Caco-2 (cell line): ENCODE results near the gene RIPK3. TPM values are rescaled to one million over a fixed set of nuclear protein-coding genes. Genes with fewer than 3 reads are reported as not detected.

Experiments
- Bru-seq: library from RNA; stranded (reverse); fragments of 400-500 nt; gene quantifications from one replicate; lab custom pipeline; 2021; lab: Mats Ljungman, UMichigan
- BruChase-seq, 2 experiments: library from RNA; stranded (reverse); fragments of 400-500 nt; gene quantifications; one replicate each; lab custom pipeline; 2021; lab: Mats Ljungman, UMichigan
- BruUV-seq: library from RNA; stranded (reverse); fragments of 400-500 nt; replicated peaks from 2 replicates; lab custom pipeline; 2021; lab: Mats Ljungman, UMichigan
- CTCF ChIA-PET: fragments of 300-600 bp; sonication (Branson Sonifier 250); formaldehyde crosslinking; loops from one replicate; lab custom pipeline; 2022; ENCODE audit warnings: antibody characterized with exemption; lab: Charles Lee
- POLR2A ChIA-PET: fragments of 300-600 bp; sonication (Branson Sonifier 250); formaldehyde crosslinking; loops from one replicate; lab custom pipeline; 2022; ENCODE audit warnings: antibody characterized with exemption; lab: Charles Lee
- DNase-seq, 2 experiments: peaks; one replicate each; pipeline versions ENCODE4 v3.0.0 to v3.0.0-alpha.2; 2020 to 2022
- H3K27me3 ChIP-seq: replicated peaks from 2 replicates; pipeline ENCODE4 v1.6.0; 2011; ENCODE audit warnings: low read length; ENCODE audit not compliant: control insufficient read depth, insufficient read depth
- H3K36me3 ChIP-seq: 2 replicates; pipeline ENCODE4 v1.5.1; 2011; ENCODE audit warnings: low read length; ENCODE audit not compliant: control insufficient read depth, insufficient read depth
- H3K4me1 ChIP-seq: fragments of 250-450 bp; sonication (Bioruptor Pico); 2 replicates; pipeline ENCODE4 v1.5.1; 2020; ENCODE audit warnings: mild to moderate bottlenecking
- H3K4me3 ChIP-seq: 2 replicates; pipeline ENCODE4 v1.5.1; 2011; ENCODE audit warnings: low read depth, mild to moderate bottlenecking, control low read depth, low read length
- H3K9me3 ChIP-seq: fragments of 250-450 bp; sonication (Bioruptor Pico); 2 replicates; pipeline ENCODE4 v1.5.1; 2020; ENCODE audit warnings: mild to moderate bottlenecking, moderate library complexity
- H3K27ac Mint-ChIP-seq: one replicate; pipeline ENCODE4 v1.8.0; 2022; ENCODE audit warnings: mixed read lengths; ENCODE audit not compliant: unreplicated experiment
- H3K27me3 Mint-ChIP-seq: one replicate; pipeline ENCODE4 v1.8.0; 2022; ENCODE audit warnings: mixed read lengths; ENCODE audit not compliant: insufficient read depth, unreplicated experiment
- H3K36me3 Mint-ChIP-seq: one replicate; pipeline ENCODE4 v1.8.0; 2022; ENCODE audit warnings: mild to moderate bottlenecking, mixed read lengths; ENCODE audit not compliant: insufficient read depth, unreplicated experiment
- H3K4me1 Mint-ChIP-seq: one replicate; pipeline ENCODE4 v1.8.0; 2022; ENCODE audit warnings: low read depth, mixed read lengths; ENCODE audit not compliant: unreplicated experiment
- H3K4me3 Mint-ChIP-seq: one replicate; pipeline ENCODE4 v1.8.0; 2022; ENCODE audit warnings: mild to moderate bottlenecking, moderate library complexity, mixed read lengths; ENCODE audit not compliant: unreplicated experiment
- H3K9me3 Mint-ChIP-seq: one replicate; pipeline ENCODE4 v1.8.0; 2022; ENCODE audit warnings: mixed read lengths; ENCODE audit not compliant: unreplicated experiment
- intact Hi-C: fragments of 100-400 bp; cut with micrococcal nuclease; formaldehyde crosslinking; loops from one replicate; pipeline ENCODE4 v1.10.0; 2022; ENCODE audit not compliant: unreplicated experiment
- long read RNA-seq: library from polyadenylated mRNA; stranded (forward); transcript quantifications from one replicate; pipeline ENCODE4 v2.0.0, GENCODE V29; 2022
- total RNA-seq: library from RNA; stranded (reverse); gene quantifications from 2 replicates; pipeline ENCODE4 v1.2.3, GENCODE V29; 2022
- TF ChIP-seq, protein P1 (sequence below), 2 experiments: fragments of 200-600 bp in 1 of 2; IDR thresholded peaks; 1 replicate in 1 of 2; 2 replicates in 1 of 2; pipeline versions ENCODE4 v1.5.1 to v1.8.0; 2011 to 2022; ENCODE audit warnings: antibody characterized with exemption in 1 of 2, control low read depth in 1 of 2, inconsistent platforms in 1 of 2, low read depth in 1 of 2, low read length in 1 of 2, mild to moderate bottlenecking in 1 of 2, moderate library complexity in 1 of 2; ENCODE audit not compliant: insufficient read depth in 1 of 2, severe bottlenecking in 1 of 2, unreplicated experiment in 1 of 2

Gene RIPK3
- total RNA-seq (1.5 TPM in 2 replicates), Bru-seq, nascent RNA (percentile 23 among the genes with signal in this experiment), BruChase-seq, experiment 1, labeled RNA remaining after a 2-hour chase (percentile 25 among the genes with signal in this experiment), BruChase-seq, experiment 2, labeled RNA remaining after a 6-hour chase (percentile 25 among the genes with signal in this experiment)
- long read RNA-seq: 0 reads

DNA sequence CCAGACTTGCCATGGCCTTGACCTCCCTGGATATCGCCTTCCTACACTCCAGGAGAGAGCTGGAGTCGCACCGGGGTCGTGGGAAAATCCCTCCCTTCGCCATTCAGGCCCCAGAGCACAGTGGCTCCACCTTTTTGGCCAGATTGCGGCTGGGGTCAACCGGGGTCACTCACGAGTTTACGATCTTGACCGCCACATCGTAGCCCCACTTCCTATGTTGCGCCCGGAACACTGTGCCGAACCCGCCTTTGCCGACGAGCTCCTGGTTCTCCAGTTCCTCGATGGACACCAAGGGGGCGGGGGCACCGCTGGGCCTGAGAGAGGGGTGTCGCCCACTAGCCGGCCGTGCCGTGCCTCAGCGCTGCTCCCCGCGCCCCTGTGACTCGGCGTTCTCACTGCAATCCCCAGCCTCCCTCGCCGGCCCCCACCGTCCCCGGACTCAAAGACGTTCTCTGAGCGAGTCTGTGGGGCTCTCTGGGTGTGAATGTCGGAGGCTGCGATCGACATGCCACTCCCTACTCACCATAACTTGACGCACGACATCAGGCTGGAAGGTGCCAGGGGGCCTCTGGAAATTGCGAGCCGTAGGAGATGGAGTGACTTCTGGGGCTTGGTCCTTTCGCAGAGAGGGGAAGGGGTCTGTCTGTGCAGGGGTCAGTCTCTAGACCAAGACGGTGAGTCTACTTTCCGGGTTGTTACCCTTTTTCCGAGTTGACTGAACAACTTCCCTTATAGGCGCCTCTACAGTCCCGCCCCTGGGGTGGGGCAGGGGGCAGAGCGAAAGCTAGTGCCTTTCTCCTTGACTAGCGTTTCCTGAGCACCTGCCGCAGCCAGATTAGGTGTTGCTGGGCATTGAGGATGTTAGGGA, at the start of gene RIPK3:
Gene RIPK3, minus strand, starts transcription at position 708 of the 868 bp plus-strand sequence. Its CDS starts 165 bp downstream, at position 543.
- BruUV-seq: no TSS peak
- Histone ChIP-seq H3K9me3 (no peaks in the 10 kb centered on the region), H3K27me3 (no peaks in the 10 kb centered on the region; the same call in 1 of the 2 replicates), H3K4me3 (peak within 1 kb of the TSS; percentile 37), H3K4me1 (0 out of 2 replicates have a peak, but pooled peaks cover 7% of the 10 kb centered on the region), H3K36me3 (no peaks in the 10 kb centered on the region)
- no peaks in the 10 kb centered on the region for H3K9me3 Mint-ChIP-seq
- peak within 1 kb of the TSS; percentile 60 for H3K4me3 Mint-ChIP-seq
- H3K36me3 Mint-ChIP-seq: no peaks in the 10 kb centered on the region
- ChIA-PET POLR2A (no interaction called here), CTCF (interaction anchor here (0.7 to 1.7 kb wide), 2 partner anchors 92 kb away, joined by 4 to 6 read pairs; no protein-coding TSS in a partner anchor)
- TF ChIP-seq, protein P1, sequence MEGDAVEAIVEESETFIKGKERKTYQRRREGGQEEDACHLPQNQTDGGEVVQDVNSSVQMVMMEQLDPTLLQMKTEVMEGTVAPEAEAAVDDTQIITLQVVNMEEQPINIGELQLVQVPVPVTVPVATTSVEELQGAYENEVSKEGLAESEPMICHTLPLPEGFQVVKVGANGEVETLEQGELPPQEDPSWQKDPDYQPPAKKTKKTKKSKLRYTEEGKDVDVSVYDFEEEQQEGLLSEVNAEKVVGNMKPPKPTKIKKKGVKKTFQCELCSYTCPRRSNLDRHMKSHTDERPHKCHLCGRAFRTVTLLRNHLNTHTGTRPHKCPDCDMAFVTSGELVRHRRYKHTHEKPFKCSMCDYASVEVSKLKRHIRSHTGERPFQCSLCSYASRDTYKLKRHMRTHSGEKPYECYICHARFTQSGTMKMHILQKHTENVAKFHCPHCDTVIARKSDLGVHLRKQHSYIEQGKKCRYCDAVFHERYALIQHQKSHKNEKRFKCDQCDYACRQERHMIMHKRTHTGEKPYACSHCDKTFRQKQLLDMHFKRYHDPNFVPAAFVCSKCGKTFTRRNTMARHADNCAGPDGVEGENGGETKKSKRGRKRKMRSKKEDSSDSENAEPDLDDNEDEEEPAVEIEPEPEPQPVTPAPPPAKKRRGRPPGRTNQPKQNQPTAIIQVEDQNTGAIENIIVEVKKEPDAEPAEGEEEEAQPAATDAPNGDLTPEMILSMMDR (IDR thresholded peaks at IDR 0.05; ENCODE audit: insufficient read depth in 1 of 2, low read depth in 1 of 2, low read length in 1 of 2, severe bottlenecking in 1 of 2, unreplicated experiment in 1 of 2): no peak
- peaks cover 3% of the 10 kb centered on the region for H3K27me3 Mint-ChIP-seq
- peaks cover 6% of the 10 kb centered on the region for H3K4me1 Mint-ChIP-seq
- H3K27ac Mint-ChIP-seq: no peak within 1 kb of the TSS
- no peak for DNase-seq
- intact Hi-C loops: no loop called here

DNA sequence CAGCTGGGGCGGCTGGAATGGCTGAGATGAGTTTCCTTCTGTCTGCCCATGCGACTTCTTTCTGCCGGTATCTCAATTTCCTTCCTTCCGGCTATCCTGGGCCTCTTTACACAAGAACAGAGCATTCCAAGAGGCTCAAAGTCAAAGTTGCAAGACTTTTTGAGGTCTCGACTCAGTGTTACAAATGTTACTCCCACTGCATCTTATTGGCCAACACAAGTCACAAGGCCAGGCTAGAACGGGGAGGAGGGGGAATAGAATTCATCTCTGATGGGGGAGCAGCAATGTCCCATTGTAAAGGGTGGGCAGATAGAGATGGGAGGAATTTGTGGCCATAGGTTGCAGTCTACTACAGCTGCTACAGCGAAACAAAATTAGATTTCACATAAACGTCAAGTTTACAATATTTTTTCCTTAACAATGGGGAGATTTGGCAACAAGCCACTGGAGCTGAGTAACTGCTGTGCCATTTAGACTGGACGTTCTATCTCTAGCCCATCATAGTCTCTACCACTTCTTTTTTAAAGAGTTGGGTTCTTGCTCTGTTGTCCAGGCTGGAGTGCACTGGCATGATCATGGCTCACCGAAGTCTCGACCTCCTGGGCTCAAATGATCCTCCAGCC, 49.5 kb upstream of the RIPK3 start:
- TF ChIP-seq, protein P1 (IDR thresholded peaks at IDR 0.05; ENCODE audit: insufficient read depth in 1 of 2, low read depth in 1 of 2, low read length in 1 of 2, severe bottlenecking in 1 of 2, unreplicated experiment in 1 of 2): no peak
- DNase-seq: no peak
- Mint-ChIP-seq H3K4me1 (peaks cover 18% of the 10 kb centered on the region), H3K9me3 (no peaks in the 10 kb centered on the region), H3K27ac (no peak overlapping the region), H3K36me3 (no peaks in the 10 kb centered on the region), H3K4me3 (no peak overlapping the region), H3K27me3 (no peaks in the 10 kb centered on the region)
- H3K27me3 ChIP-seq: no peaks in the 10 kb centered on the region
- peaks cover 5% of the 10 kb centered on the region for H3K4me1 ChIP-seq
- no peak overlapping the region for H3K4me3 ChIP-seq
- ChIA-PET CTCF (no interaction called here), POLR2A (no interaction called here)
- intact Hi-C loops: no loop called here
- H3K9me3 ChIP-seq: no peaks in the 10 kb centered on the region
- no TSS peak for BruUV-seq
- no peaks in the 10 kb centered on the region for H3K36me3 ChIP-seq
